GM19023 (cell line): ENCODE data around the gene ZFYVE16.
"Not testable (repeated sequence)": the region's sequence is repeated elsewhere in the genome, so short reads cannot be mapped to it uniquely, and the experiment has no call there.

Source experiments
- ATAC-seq: cut with Tn5 transposase; IDR thresholded peaks from one replicate; pipeline ENCODE4 v1.9.1; 2021; ENCODE audit warnings: mild to moderate bottlenecking, moderate library complexity; ENCODE audit not compliant: unreplicated experiment

ZFYVE16 gene

GRCh38 chr5:80409367-80409966 lies 1.6 kb downstream of the ZFYVE16 start:
- ATAC-seq: no peak

- ATAC-seq: no peak
Measured at GRCh38 chr5:80411589-80412219, 3.8 kb downstream of the ZFYVE16 start.

- no peak for ATAC-seq
Measured at GRCh38 chr5:80414113-80414512, 6.2 kb downstream of the ZFYVE16 start.

- no peak for ATAC-seq
Measured at GRCh38 chr5:80417973-80418372, 10.1 kb downstream of the ZFYVE16 start.

GRCh38 chr5:80424365-80424764 lies 16.5 kb downstream of the ZFYVE16 start:
- ATAC-seq: not testable (repeated sequence)

GRCh38 chr5:80435476-80435875 lies 27.6 kb downstream of the ZFYVE16 start:
- no peak for ATAC-seq

- ATAC-seq: no peak
Measured at GRCh38 chr5:80437326-80437725, 29.5 kb downstream of the ZFYVE16 start.

GRCh38 chr5:80438739-80439138 lies 30.9 kb downstream of the ZFYVE16 start:
- no peak for ATAC-seq

GRCh38 chr5:80439213-80439612 lies 31.3 kb downstream of the ZFYVE16 start:
- ATAC-seq: no peak

- no peak for ATAC-seq
Measured at GRCh38 chr5:80442742-80443141, 34.9 kb downstream of the ZFYVE16 start.

GRCh38 chr5:80453366-80453765 lies 45.5 kb downstream of the ZFYVE16 start:
- ATAC-seq: no peak

GRCh38 chr5:80463269-80463668 lies 55.4 kb downstream of the ZFYVE16 start:
- ATAC-seq: no peak

GRCh38 chr5:80466669-80467485 lies 59.0 kb downstream of the ZFYVE16 start:
- no peak for ATAC-seq

GRCh38 chr5:80468131-80468530 lies 60.3 kb downstream of the ZFYVE16 start:
- no peak for ATAC-seq

GRCh38 chr5:80470631-80471030 lies 62.8 kb downstream of the ZFYVE16 start:
- ATAC-seq: not testable (repeated sequence)

- no peak for ATAC-seq
Measured at GRCh38 chr5:80474929-80475328, 67.1 kb downstream of the ZFYVE16 start.

GRCh38 chr5:80479713-80480112 lies 71.8 kb downstream of the ZFYVE16 start:
- ATAC-seq: no peak

- ATAC-seq: no peak
Measured at GRCh38 chr5:80480354-80480753, 72.5 kb downstream of the ZFYVE16 start.

GRCh38 chr5:80481019-80481893 lies 73.4 kb downstream of the ZFYVE16 start:
- ATAC-seq: no peak

GRCh38 chr5:80482578-80482977 lies 74.7 kb downstream of the ZFYVE16 start:
- ATAC-seq: no peak

- no peak for ATAC-seq
Measured at GRCh38 chr5:80483636-80484232, 75.9 kb downstream of the ZFYVE16 start.
